GM21529 (cell line): ENCODE data around the gene DNAH14.
"Not testable (repeated sequence)": the region's sequence is repeated elsewhere in the genome, so short reads cannot be mapped to it uniquely, and the experiment has no call there.

ENCODE experiments used
- ATAC-seq: cut with Tn5 transposase; IDR thresholded peaks from one replicate; pipeline ENCODE4 v1.9.1; 2021; ENCODE audit not compliant: unreplicated experiment

Gene DNAH14

GRCh38 chr1:225338545-225338944, 409.1 kb downstream of the DNAH14 start:
- ATAC-seq = no peak

GRCh38 chr1:225341642-225342041, 412.2 kb downstream of the DNAH14 start:
- no peak for ATAC-seq

GRCh38 chr1:225342695-225343094, 413.2 kb downstream of the DNAH14 start:
- no peak for ATAC-seq

- ATAC-seq = no peak
Observed at GRCh38 chr1:225343618-225344017, 414.1 kb downstream of the DNAH14 start.

- no peak for ATAC-seq
Observed at GRCh38 chr1:225347123-225347683, 417.7 kb downstream of the DNAH14 start.

GRCh38 chr1:225348400-225348799, 418.9 kb downstream of the DNAH14 start:
- ATAC-seq = no peak

GRCh38 chr1:225349826-225350225, 420.4 kb downstream of the DNAH14 start:
- ATAC-seq = no peak

GRCh38 chr1:225350872-225351271, 421.4 kb downstream of the DNAH14 start:
- ATAC-seq = no peak

- no peak for ATAC-seq
Observed at GRCh38 chr1:225354906-225355305, 425.4 kb downstream of the DNAH14 start.

GRCh38 chr1:225355863-225356262, 426.4 kb downstream of the DNAH14 start:
- no peak for ATAC-seq

GRCh38 chr1:225360119-225360518, 430.6 kb downstream of the DNAH14 start:
- ATAC-seq = no peak

GRCh38 chr1:225361176-225361575, 431.7 kb downstream of the DNAH14 start:
- no peak for ATAC-seq

GRCh38 chr1:225362805-225363204, 433.3 kb downstream of the DNAH14 start:
- ATAC-seq = no peak

- no peak for ATAC-seq
Observed at GRCh38 chr1:225364439-225364838, 435.0 kb downstream of the DNAH14 start.

- no peak for ATAC-seq
Observed at GRCh38 chr1:225366018-225366417, 436.5 kb downstream of the DNAH14 start.

GRCh38 chr1:225366552-225366951, 437.1 kb downstream of the DNAH14 start:
- no peak for ATAC-seq

GRCh38 chr1:225368036-225368552, 438.6 kb downstream of the DNAH14 start:
- no peak for ATAC-seq

GRCh38 chr1:225371366-225372010, 442.0 kb downstream of the DNAH14 start:
- no peak for ATAC-seq

- ATAC-seq = no peak
Observed at GRCh38 chr1:225373155-225373554, 443.7 kb downstream of the DNAH14 start.

- no peak for ATAC-seq
Observed at GRCh38 chr1:225374996-225375395, 445.5 kb downstream of the DNAH14 start.

- ATAC-seq = no peak
Observed at GRCh38 chr1:225378880-225379279, 449.4 kb downstream of the DNAH14 start.

GRCh38 chr1:225380691-225381090, 451.2 kb downstream of the DNAH14 start:
- no peak for ATAC-seq

- not testable (repeated sequence) for ATAC-seq
Observed at GRCh38 chr1:225386860-225387259, 457.4 kb downstream of the DNAH14 start.
